ENCODE results near the gene ADPGK. TPM values are rescaled to one million over a fixed set of nuclear protein-coding genes. Genes with fewer than 3 reads are reported as not detected.

ADPGK gene
- total RNA-seq, result 10 to 100 TPM; 52.0 to 68.6 TPM
- 35.7 TPM for polyA plus RNA-seq (2013, experiment 1 of 2)
- 33.5 TPM for polyA plus RNA-seq (2013, experiment 2 of 2)
- long read RNA-seq, experiment 1, full-length matches to known transcripts, result 2 of 14 reads
- long read RNA-seq, experiment 1, partial matches to known transcripts, result 1 of 14 reads
- long read RNA-seq, experiment 1, other reads (novel, unspliced or antisense), result 11 of 14 reads
- long read RNA-seq, experiment 2, transcript ADPGK-201 (7 exons, 2,557 nt), result major isoform, 13 of 118 reads
- long read RNA-seq, experiment 2, partial matches to known transcripts, result 7 of 118 reads
- long read RNA-seq, experiment 2, other reads (novel, unspliced or antisense), result 93 of 118 reads
- long read RNA-seq, experiment 3, transcript ADPGK-201 (7 exons, 2,557 nt), result major isoform, 78 of 533 reads
- long read RNA-seq, experiment 3, partial matches to known transcripts, result 35 of 533 reads
- long read RNA-seq, experiment 3, other reads (novel, unspliced or antisense), result 412 of 533 reads
- long read RNA-seq, experiment 4, partial matches to known transcripts, result 1 of 4 reads
- long read RNA-seq, experiment 4, other reads (novel, unspliced or antisense), result 3 of 4 reads

GRCh38 chr15:72783640-72784455 is at the start of gene ADPGK:
Gene ADPGK, minus strand, starts transcription at chr15:72783758. Its CDS starts 67 bp downstream, at chr15:72783691.
- no peaks in the 10 kb centered on the region for H3K27me3 Mint-ChIP-seq (ENCODE audit: insufficient read depth)
- Histone ChIP-seq H3K27ac (ENCODE audit: low read depth, low read length) (peak within 1 kb of the TSS; percentile 80), H3K4me1 (ENCODE audit: control insufficient read depth, insufficient read depth, low read length) (peaks cover 12% of the 10 kb centered on the region), H3K9ac (ENCODE audit: extremely low read depth, low read length, poor library complexity, severe bottlenecking) (peak within 1 kb of the TSS; percentile 98), H3K36me3 (ENCODE audit: control insufficient read depth, insufficient read depth, low read length) (peaks cover 32% of the 10 kb centered on the region), H3K27me3 (ENCODE audit: control insufficient read depth, insufficient read depth, low read length, poor library complexity, severe bottlenecking) (no peaks in the 10 kb centered on the region), H3K9me3 (ENCODE audit: control insufficient read depth, low read length) (no peaks in the 10 kb centered on the region), H3K4me3 (ENCODE audit: low read length) (peak within 1 kb of the TSS; percentile 99)
- H3K27ac Mint-ChIP-seq, result peak within 1 kb of the TSS; percentile 93
- WGBS, 2 experiments (ENCODE audit: insufficient coverage in 1 of 2, insufficient read length in 1 of 2), result 1 to 3% methylated on average over 18 to 68 of the region's 68 CpGs
- peak; percentile 96 for DNase-seq
- no peaks in the 10 kb centered on the region for H3K9me3 Mint-ChIP-seq
- peak within 1 kb of the TSS; percentile 73 for H3K4me3 Mint-ChIP-seq
- peaks cover 23% of the 10 kb centered on the region for H3K4me1 Mint-ChIP-seq
- H3K36me3 Mint-ChIP-seq (ENCODE audit: low read depth), result peaks cover 23% of the 10 kb centered on the region
- peak; percentile 76 for TF ChIP-seq CTCF (conservative IDR thresholded peaks at IDR 0.05)

GRCh38 chr15:72827226-72827625 is 43.7 kb upstream of the ADPGK start:
- Histone ChIP-seq H3K4me3 (ENCODE audit: low read length) (no peak overlapping the region), H3K27me3 (ENCODE audit: control insufficient read depth, insufficient read depth, low read length, poor library complexity, severe bottlenecking) (no peaks in the 10 kb centered on the region), H3K9me3 (ENCODE audit: control insufficient read depth, low read length) (no peaks in the 10 kb centered on the region), H3K9ac (ENCODE audit: extremely low read depth, low read length, poor library complexity, severe bottlenecking) (no peak overlapping the region), H3K4me1 (ENCODE audit: control insufficient read depth, insufficient read depth, low read length) (no peaks in the 10 kb centered on the region), H3K36me3 (ENCODE audit: control insufficient read depth, insufficient read depth, low read length) (no peaks in the 10 kb centered on the region), H3K27ac (ENCODE audit: low read depth, low read length) (no peak overlapping the region)
- H3K9me3 Mint-ChIP-seq, result no peaks in the 10 kb centered on the region
- peaks cover 11% of the 10 kb centered on the region for H3K27me3 Mint-ChIP-seq (ENCODE audit: insufficient read depth)
- TF ChIP-seq CTCF (conservative IDR thresholded peaks at IDR 0.05), result no peak
- H3K36me3 Mint-ChIP-seq (ENCODE audit: low read depth), result no peaks in the 10 kb centered on the region
- DNase-seq, result no peak
- no peak overlapping the region for H3K27ac Mint-ChIP-seq
- no peak overlapping the region for H3K4me3 Mint-ChIP-seq
- H3K4me1 Mint-ChIP-seq, result no peaks in the 10 kb centered on the region

GRCh38 chr15:72826611-72827010 is 43.1 kb upstream of the ADPGK start:
- Mint-ChIP-seq H3K36me3 (ENCODE audit: low read depth) (no peaks in the 10 kb centered on the region), H3K27me3 (ENCODE audit: insufficient read depth) (peaks cover 16% of the 10 kb centered on the region), H3K4me3 (no peak overlapping the region), H3K27ac (no peak overlapping the region), H3K9me3 (no peaks in the 10 kb centered on the region), H3K4me1 (no peaks in the 10 kb centered on the region)
- H3K9me3 ChIP-seq (ENCODE audit: control insufficient read depth, low read length), result no peaks in the 10 kb centered on the region
- peaks cover 2% of the 10 kb centered on the region for H3K27me3 ChIP-seq (ENCODE audit: control insufficient read depth, insufficient read depth, low read length, poor library complexity, severe bottlenecking)
- H3K9ac ChIP-seq (ENCODE audit: extremely low read depth, low read length, poor library complexity, severe bottlenecking), result no peak overlapping the region
- WGBS, 2 experiments (ENCODE audit: insufficient coverage in 1 of 2, insufficient read length in 1 of 2), result 93 to 95% methylated on average over 7 to 9 of the region's 9 CpGs
- no peak overlapping the region for H3K4me3 ChIP-seq (ENCODE audit: low read length)
- H3K36me3 ChIP-seq (ENCODE audit: control insufficient read depth, insufficient read depth, low read length), result no peaks in the 10 kb centered on the region
- TF ChIP-seq CTCF (conservative IDR thresholded peaks at IDR 0.05), result no peak
- H3K27ac ChIP-seq (ENCODE audit: low read depth, low read length), result no peak overlapping the region
- no peaks in the 10 kb centered on the region for H3K4me1 ChIP-seq (ENCODE audit: control insufficient read depth, insufficient read depth, low read length)
- no peak for DNase-seq

Data from endodermal cell (in vitro differentiated cells).